G401 (cell line): ENCODE data around the gene HPGDS. TPM values are rescaled to one million over a fixed set of nuclear protein-coding genes. Genes with fewer than 3 reads are reported as not detected.
"Not testable (repeated sequence)": the region's sequence is repeated elsewhere in the genome, so short reads cannot be mapped to it uniquely, and the experiment has no call there.

Experiments
- DNase-seq: peaks from one replicate; pipeline ENCODE4 v3.0.0-alpha.2; 2015; ENCODE audit warnings: low spot score
- in situ Hi-C: cut with HindIII; loops from 2 replicates; pipeline ENCODE4 v1.10.0; 2016; ENCODE audit warnings: low sequenced_read_pairs, mixed read lengths
- total RNA-seq: library from RNA; depleted of rRNA; stranded (reverse); fragments of >200 nt; shearing (Covaris generic); gene quantifications from 2 replicates; pipeline ENCODE4 v1.2.3, GENCODE V29; 2014

The HPGDS gene
- total RNA-seq, 1 experiment from 2014 or later, result not detected

- in situ Hi-C loops, result no loop called here
- DNase-seq, result no peak
These were observed 17.2 kb upstream of the HPGDS start for GRCh38 chr4:94359838-94360237.

GRCh38 chr4:94359221-94359620 is 16.6 kb upstream of the HPGDS start:
- in situ Hi-C loops, result no loop called here

GRCh38 chr4:94358101-94358500 is 15.5 kb upstream of the HPGDS start:
- DNase-seq, result no peak
- in situ Hi-C loops, result no loop called here

More at GRCh38 chr4:94359221-94359620, 16.6 kb upstream of the HPGDS start:
- DNase-seq, result no peak

- in situ Hi-C loops, result no loop called here
- DNase-seq, result no peak
These were observed 15.0 kb upstream of the HPGDS start for GRCh38 chr4:94357624-94358023.

- DNase-seq, result no peak
- in situ Hi-C loops, result no loop called here
These were observed 13.8 kb upstream of the HPGDS start for GRCh38 chr4:94356444-94356843.

- no peak for DNase-seq
- in situ Hi-C loops, result no loop called here
These were observed 11.8 kb upstream of the HPGDS start for GRCh38 chr4:94354474-94354896.

- in situ Hi-C loops, result no loop called here
- no peak for DNase-seq
These were observed 10.4 kb upstream of the HPGDS start for GRCh38 chr4:94352996-94353395.

- in situ Hi-C loops, result no loop called here
- no peak for DNase-seq
These were observed 9.5 kb upstream of the HPGDS start for GRCh38 chr4:94352163-94352562.

GRCh38 chr4:94351319-94351718 is 8.7 kb upstream of the HPGDS start:
- in situ Hi-C loops, result no loop called here
- no peak for DNase-seq

GRCh38 chr4:94350095-94350494 is 7.5 kb upstream of the HPGDS start:
- in situ Hi-C loops, result no loop called here
- no peak for DNase-seq

- DNase-seq, result no peak
- in situ Hi-C loops, result no loop called here
These were observed 6.6 kb upstream of the HPGDS start for GRCh38 chr4:94349193-94349592.

- DNase-seq, result no peak
- in situ Hi-C loops, result no loop called here
These were observed 6.0 kb upstream of the HPGDS start for GRCh38 chr4:94348666-94349065.

- no peak for DNase-seq
- in situ Hi-C loops, result no loop called here
These were observed 3.9 kb upstream of the HPGDS start for GRCh38 chr4:94346541-94346940.

- no peak for DNase-seq
- in situ Hi-C loops, result no loop called here
These were observed 3.3 kb upstream of the HPGDS start for GRCh38 chr4:94345969-94346368.

GRCh38 chr4:94345266-94345665 is 2.6 kb upstream of the HPGDS start:
- DNase-seq, result no peak
- in situ Hi-C loops, result no loop called here

- in situ Hi-C loops, result no loop called here
These were observed 1.8 kb upstream of the HPGDS start for GRCh38 chr4:94344457-94344856.

GRCh38 chr4:94341481-94342370 is 910 bp downstream of the HPGDS start:
- in situ Hi-C loops, result no loop called here
- no peak for DNase-seq

More at GRCh38 chr4:94344457-94344856, 1.8 kb upstream of the HPGDS start:
- DNase-seq, result no peak

GRCh38 chr4:94339779-94340178 is 2.9 kb downstream of the HPGDS start:
- no peak for DNase-seq
- in situ Hi-C loops, result no loop called here

GRCh38 chr4:94338681-94339351 is 3.8 kb downstream of the HPGDS start:
- in situ Hi-C loops, result no loop called here
- no peak for DNase-seq

GRCh38 chr4:94336791-94337190 is 5.8 kb downstream of the HPGDS start:
- in situ Hi-C loops, result not testable (repeated sequence)

More at GRCh38 chr4:94336791-94337190, 5.8 kb downstream of the HPGDS start:
- DNase-seq, result not testable (repeated sequence)
